ENCODE results near the gene MBNL2.

The MBNL2 gene, protein sequence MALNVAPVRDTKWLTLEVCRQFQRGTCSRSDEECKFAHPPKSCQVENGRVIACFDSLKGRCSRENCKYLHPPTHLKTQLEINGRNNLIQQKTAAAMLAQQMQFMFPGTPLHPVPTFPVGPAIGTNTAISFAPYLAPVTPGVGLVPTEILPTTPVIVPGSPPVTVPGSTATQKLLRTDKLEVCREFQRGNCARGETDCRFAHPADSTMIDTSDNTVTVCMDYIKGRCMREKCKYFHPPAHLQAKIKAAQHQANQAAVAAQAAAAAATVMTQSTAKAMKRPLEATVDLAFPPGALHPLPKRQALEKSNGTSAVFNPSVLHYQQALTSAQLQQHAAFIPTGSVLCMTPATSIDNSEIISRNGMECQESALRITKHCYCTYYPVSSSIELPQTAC

DNA sequence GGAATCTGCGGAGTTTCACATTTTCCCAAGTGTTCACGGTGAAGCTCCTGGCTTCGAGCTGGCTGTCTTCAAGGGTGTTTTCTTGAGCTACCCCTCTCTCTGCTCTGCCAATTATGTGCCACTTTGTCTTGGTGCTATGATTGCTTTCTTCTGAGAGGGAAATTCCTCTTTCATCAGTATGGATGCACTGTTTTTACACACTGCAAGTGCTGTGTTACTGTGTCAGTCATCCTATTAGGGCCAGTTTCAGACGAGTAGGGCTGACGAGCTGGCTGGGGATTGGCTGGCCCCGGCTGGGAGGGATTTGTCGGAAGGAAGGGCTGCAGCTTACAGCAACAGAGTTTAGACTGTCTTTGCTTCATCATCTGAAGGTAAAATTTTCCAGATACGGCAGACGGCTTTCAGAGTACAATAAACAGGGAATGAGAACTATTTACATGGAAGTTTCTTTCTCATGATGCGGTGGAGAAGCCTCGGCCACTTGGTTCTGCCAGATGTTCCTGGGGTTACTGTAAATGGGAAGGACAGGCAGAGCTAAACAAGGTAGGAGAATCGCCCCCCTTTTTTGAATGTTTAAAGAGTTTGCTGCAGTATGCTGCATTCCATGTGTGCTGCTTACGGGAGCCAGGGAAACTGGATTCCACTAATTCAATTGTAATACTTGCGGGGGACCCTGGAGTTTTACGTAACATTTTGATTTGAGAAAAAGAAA, at the start of gene MBNL2:
MBNL2 (plus strand) TSS at position 345 of the 712 bp plus-strand sequence. CDS start 53,903 bp downstream, outside the sequence.
- H4K20me1 ChIP-seq (ENCODE audit: insufficient read depth, low read length) = no peaks in the 10 kb centered on the region
- H3K27me3 ChIP-seq (ENCODE audit: low read depth, low read length) = no peaks in the 10 kb centered on the region
- no peak within 1 kb of the TSS; the same call in 1 of the 2 replicates for H3K27ac ChIP-seq (ENCODE audit: low read length)
- H3K9me3 ChIP-seq (ENCODE audit: insufficient read depth, low read length) = no peaks in the 10 kb centered on the region
- H3K36me3 ChIP-seq (replicated peaks; ENCODE audit: low read depth, low read length) = no peaks in the 10 kb centered on the region
- H3K4me2 ChIP-seq (ENCODE audit: low read length) = peak within 1 kb of the TSS; percentile 96
- TF ChIP-seq, protein P1, sequence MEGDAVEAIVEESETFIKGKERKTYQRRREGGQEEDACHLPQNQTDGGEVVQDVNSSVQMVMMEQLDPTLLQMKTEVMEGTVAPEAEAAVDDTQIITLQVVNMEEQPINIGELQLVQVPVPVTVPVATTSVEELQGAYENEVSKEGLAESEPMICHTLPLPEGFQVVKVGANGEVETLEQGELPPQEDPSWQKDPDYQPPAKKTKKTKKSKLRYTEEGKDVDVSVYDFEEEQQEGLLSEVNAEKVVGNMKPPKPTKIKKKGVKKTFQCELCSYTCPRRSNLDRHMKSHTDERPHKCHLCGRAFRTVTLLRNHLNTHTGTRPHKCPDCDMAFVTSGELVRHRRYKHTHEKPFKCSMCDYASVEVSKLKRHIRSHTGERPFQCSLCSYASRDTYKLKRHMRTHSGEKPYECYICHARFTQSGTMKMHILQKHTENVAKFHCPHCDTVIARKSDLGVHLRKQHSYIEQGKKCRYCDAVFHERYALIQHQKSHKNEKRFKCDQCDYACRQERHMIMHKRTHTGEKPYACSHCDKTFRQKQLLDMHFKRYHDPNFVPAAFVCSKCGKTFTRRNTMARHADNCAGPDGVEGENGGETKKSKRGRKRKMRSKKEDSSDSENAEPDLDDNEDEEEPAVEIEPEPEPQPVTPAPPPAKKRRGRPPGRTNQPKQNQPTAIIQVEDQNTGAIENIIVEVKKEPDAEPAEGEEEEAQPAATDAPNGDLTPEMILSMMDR (IDR thresholded peaks at IDR 0.05; ENCODE audit: low read depth, low read length) = no peak
- TF ChIP-seq EZH2phosphoT487 (IDR thresholded peaks at IDR 0.05; ENCODE audit: low read depth) = no peak
- H3K9ac ChIP-seq (ENCODE audit: low read length) = peak within 1 kb of the TSS; percentile 62
- peak within 1 kb of the TSS; percentile 99 for H2AFZ ChIP-seq (ENCODE audit: low read depth, low read length)
- H3K4me1 ChIP-seq (ENCODE audit: low read length) = peaks cover 20% of the 10 kb centered on the region
- H3K4me3 ChIP-seq (ENCODE audit: low read length) = peak within 1 kb of the TSS; percentile 82
- H3K79me2 ChIP-seq (ENCODE audit: low read length) = peaks cover 5% of the 10 kb centered on the region; the same call in 1 of the 2 replicates

DNA sequence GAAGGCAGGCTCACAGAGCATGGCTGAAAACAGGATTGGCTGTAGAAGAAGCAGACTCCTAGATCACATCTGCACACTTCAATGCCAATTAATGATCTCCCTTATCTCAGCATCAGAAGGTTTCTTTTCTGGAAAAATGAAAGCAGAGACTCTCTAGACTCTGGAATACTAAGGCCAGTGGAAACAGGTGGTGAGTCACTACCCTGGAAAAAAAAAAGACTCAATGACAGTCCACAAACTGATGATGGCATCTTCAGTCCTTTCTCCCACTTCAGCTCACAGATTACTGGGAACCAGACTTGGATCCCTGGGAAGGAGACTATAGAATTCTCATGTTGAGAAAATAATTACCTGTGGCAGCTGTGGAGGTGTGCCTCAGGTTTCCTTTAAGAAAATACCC, 47.5 kb upstream of the MBNL2 start:
- Histone ChIP-seq H4K20me1 (ENCODE audit: insufficient read depth, low read length) (no peaks in the 10 kb centered on the region), H3K36me3 (replicated peaks; ENCODE audit: low read depth, low read length) (no peaks in the 10 kb centered on the region), H3K4me1 (ENCODE audit: low read length) (no peaks in the 10 kb centered on the region), H3K79me2 (ENCODE audit: low read length) (no peaks in the 10 kb centered on the region), H3K4me3 (ENCODE audit: low read length) (no peak overlapping the region), H3K4me2 (ENCODE audit: low read length) (no peak overlapping the region), H3K27me3 (ENCODE audit: low read depth, low read length) (peaks cover 17% of the 10 kb centered on the region; the same call in 1 of the 2 replicates), H2AFZ (ENCODE audit: low read depth, low read length) (no peak overlapping the region), H3K9me3 (ENCODE audit: insufficient read depth, low read length) (no peaks in the 10 kb centered on the region), H3K27ac (ENCODE audit: low read length) (no peak overlapping the region), H3K9ac (ENCODE audit: low read length) (no peak overlapping the region)
- TF ChIP-seq, protein P1 (IDR thresholded peaks at IDR 0.05; ENCODE audit: low read depth, low read length) = no peak
- no peak for TF ChIP-seq EZH2phosphoT487 (IDR thresholded peaks at IDR 0.05; ENCODE audit: low read depth)

DNA sequence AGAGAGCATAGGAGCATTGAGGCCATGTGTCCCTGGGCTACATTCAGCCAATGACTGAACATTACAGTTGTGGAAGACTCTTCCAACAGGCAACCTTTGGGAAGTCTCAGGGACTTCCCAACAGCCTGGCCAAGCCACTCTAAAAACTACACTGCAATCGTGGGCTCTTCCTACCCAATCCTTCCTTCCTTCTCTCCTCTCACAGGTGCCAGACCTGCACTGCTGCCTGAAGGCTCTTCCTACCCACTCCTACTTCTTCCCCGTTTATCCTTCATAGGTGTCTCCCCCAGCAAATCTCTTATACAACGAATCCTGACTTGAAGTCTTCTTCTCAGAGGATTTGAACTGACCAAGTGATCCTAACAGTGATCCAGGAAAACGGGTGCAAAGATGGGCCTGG, 47.1 kb upstream of the MBNL2 start:
- no peaks in the 10 kb centered on the region for H3K36me3 ChIP-seq (replicated peaks; ENCODE audit: low read depth, low read length)
- no peaks in the 10 kb centered on the region for H3K79me2 ChIP-seq (ENCODE audit: low read length)
- TF ChIP-seq, protein P1 (IDR thresholded peaks at IDR 0.05; ENCODE audit: low read depth, low read length) = no peak
- TF ChIP-seq EZH2phosphoT487 (IDR thresholded peaks at IDR 0.05; ENCODE audit: low read depth) = no peak
- H3K27me3 ChIP-seq (ENCODE audit: low read depth, low read length) = peaks cover 17% of the 10 kb centered on the region; the same call in 1 of the 2 replicates
- H3K9me3 ChIP-seq (ENCODE audit: insufficient read depth, low read length) = no peaks in the 10 kb centered on the region
- H3K27ac ChIP-seq (ENCODE audit: low read length) = no peak overlapping the region
- H3K4me3 ChIP-seq (ENCODE audit: low read length) = no peak overlapping the region
- no peak overlapping the region for H3K9ac ChIP-seq (ENCODE audit: low read length)
- H4K20me1 ChIP-seq (ENCODE audit: insufficient read depth, low read length) = no peaks in the 10 kb centered on the region
- H3K4me2 ChIP-seq (ENCODE audit: low read length) = no peak overlapping the region
- no peak overlapping the region for H2AFZ ChIP-seq (ENCODE audit: low read depth, low read length)
- H3K4me1 ChIP-seq (ENCODE audit: low read length) = no peaks in the 10 kb centered on the region

DNA sequence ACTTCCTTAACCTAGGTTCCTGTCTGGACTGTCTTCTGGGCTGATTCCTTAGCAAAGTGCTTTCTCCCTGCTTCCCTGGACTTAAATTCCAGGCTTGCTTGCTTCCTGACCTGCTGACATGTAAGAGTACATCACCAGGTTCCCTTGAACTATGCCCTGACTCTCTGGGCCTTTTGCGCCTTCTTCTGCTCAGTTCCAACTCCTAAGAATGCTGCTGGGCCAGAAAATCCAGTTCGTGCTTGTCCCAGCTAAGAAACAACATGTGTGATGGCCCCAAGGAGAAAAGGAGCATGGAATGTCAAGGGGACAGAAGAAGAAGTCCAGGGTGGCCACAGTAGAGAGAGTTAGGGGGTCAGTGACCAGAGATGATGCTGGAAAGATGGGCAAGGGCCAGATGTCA, 42.6 kb upstream of the MBNL2 start:
- Histone ChIP-seq H3K4me2 (ENCODE audit: low read length) (no peak overlapping the region), H3K9me3 (ENCODE audit: insufficient read depth, low read length) (no peaks in the 10 kb centered on the region), H3K27me3 (ENCODE audit: low read depth, low read length) (peaks cover 38% of the 10 kb centered on the region), H3K36me3 (replicated peaks; ENCODE audit: low read depth, low read length) (no peaks in the 10 kb centered on the region), H3K4me1 (ENCODE audit: low read length) (0 out of 2 replicates have a peak, but pooled peaks cover 4% of the 10 kb centered on the region), H3K27ac (ENCODE audit: low read length) (no peak overlapping the region), H3K9ac (ENCODE audit: low read length) (no peak overlapping the region), H3K79me2 (ENCODE audit: low read length) (no peaks in the 10 kb centered on the region), H2AFZ (ENCODE audit: low read depth, low read length) (no peak overlapping the region), H4K20me1 (ENCODE audit: insufficient read depth, low read length) (no peaks in the 10 kb centered on the region), H3K4me3 (ENCODE audit: low read length) (no peak overlapping the region)
- TF ChIP-seq, protein P1 (IDR thresholded peaks at IDR 0.05; ENCODE audit: low read depth, low read length) = no peak
- no peak for TF ChIP-seq EZH2phosphoT487 (IDR thresholded peaks at IDR 0.05; ENCODE audit: low read depth)
